Coronary artery (tissue), 2 donors: ENCODE data around the gene CAND1.

ENCODE experiments used
- DNase-seq: peaks from one replicate; pipeline ENCODE4 v3.0.0-alpha.2; 2017; ENCODE audit warnings: low spot score
- H3K27ac ChIP-seq, 2 donors: fragments of 200-600 bp; sonication (generic); one replicate each; pipeline ENCODE4 v1.5.1; 2016 to 2019
- H3K4me3 ChIP-seq: fragments of 200-600 bp; sonication (generic); 2 replicates; pipeline ENCODE4 v1.5.1; 2016; ENCODE audit warnings: mild to moderate bottlenecking, moderate library complexity
- CTCF ChIP-seq: fragments of 200-600 bp; sonication (generic); IDR thresholded peaks from one replicate; pipeline ENCODE4 v1.5.1; 2019; ENCODE audit warnings: antibody characterized with exemption

CAND1 gene

GRCh38 chr12:67352682-67353081, 83.5 kb downstream of the CAND1 start:
- Histone ChIP-seq H3K4me3 (no peak overlapping the region), H3K27ac (no peak overlapping the region)
- no peak for TF ChIP-seq CTCF
- no peak for DNase-seq

- Histone ChIP-seq H3K27ac (peak overlapping the region in 1 of 2 donors; percentile 49), H3K4me3 (peak overlapping the region; percentile 21)
- no peak for DNase-seq
- no peak for TF ChIP-seq CTCF
Observed at GRCh38 chr12:67354322-67354721, 85.2 kb downstream of the CAND1 start.

GRCh38 chr12:67354966-67355365, 85.8 kb downstream of the CAND1 start:
- Histone ChIP-seq H3K27ac (no peak overlapping the region), H3K4me3 (no peak overlapping the region)
- DNase-seq = no peak
- TF ChIP-seq CTCF = no peak

- Histone ChIP-seq H3K4me3 (no peak overlapping the region), H3K27ac (peak overlapping the region; percentile 2 to 30)
- TF ChIP-seq CTCF = peak; percentile 14
- no peak for DNase-seq
Observed at GRCh38 chr12:67355428-67356379, 86.5 kb downstream of the CAND1 start.

GRCh38 chr12:67356380-67356774, 87.2 kb downstream of the CAND1 start:
- no peak for TF ChIP-seq CTCF
- DNase-seq = no peak
- Histone ChIP-seq H3K27ac (peak overlapping the region; percentile 2 to 30), H3K4me3 (no peak overlapping the region)

GRCh38 chr12:67357376-67358125, 88.4 kb downstream of the CAND1 start:
- no peak for TF ChIP-seq CTCF
- DNase-seq = no peak
- H3K4me3 ChIP-seq = no peak overlapping the region
- no peak overlapping the region for H3K27ac ChIP-seq
